ACC112 (cell line): ENCODE data around the gene DHRSX.
"Not testable (repeated sequence)": the region's sequence is repeated elsewhere in the genome, so short reads cannot be mapped to it uniquely, and the experiment has no call there.

Source experiments
- H2AFZ ChIP-seq: fragments of 200-600 bp; sonication (generic); one replicate; pipeline ENCODE4 v1.6.0; 2017; ENCODE audit warnings: antibody characterized with exemption, low read length; ENCODE audit not compliant: unreplicated experiment
- H3K27ac ChIP-seq: fragments of 200-600 bp; sonication (generic); 2 replicates; pipeline ENCODE4 v1.5.1; 2014; ENCODE audit warnings: low read depth, mild to moderate bottlenecking, antibody characterized with exemption, low read length, moderate library complexity
- H3K27me3 ChIP-seq: fragments of 200-600 bp; sonication (generic); 2 replicates; pipeline ENCODE4 v1.6.1; 2014; ENCODE audit warnings: mild to moderate bottlenecking, antibody characterized with exemption, low read length, moderate library complexity, mixed read lengths; ENCODE audit not compliant: insufficient read depth
- H3K36me3 ChIP-seq: fragments of 200-600 bp; sonication (generic); 2 replicates; pipeline ENCODE4 v1.6.1; 2016; ENCODE audit warnings: mild to moderate bottlenecking, antibody characterized with exemption, low read length, moderate library complexity, mixed read lengths; ENCODE audit not compliant: insufficient read depth
- H3K4me1 ChIP-seq: fragments of 200-600 bp; sonication (generic); one replicate; pipeline ENCODE4 v1.6.1; 2016; ENCODE audit warnings: low read length, mixed read lengths; ENCODE audit not compliant: insufficient read depth, unreplicated experiment, control insufficient read depth
- H3K4me3 ChIP-seq: fragments of 200-600 bp; sonication (generic); 2 replicates; pipeline ENCODE4 v1.5.1; 2014; ENCODE audit warnings: mild to moderate bottlenecking, low read depth, low read length
- H3K79me2 ChIP-seq: fragments of 200-600 bp; sonication (generic); one replicate; pipeline ENCODE4 v1.6.0; 2016; ENCODE audit warnings: low read length; ENCODE audit not compliant: control insufficient read depth, unreplicated experiment, insufficient read depth

Gene DHRSX

DNA sequence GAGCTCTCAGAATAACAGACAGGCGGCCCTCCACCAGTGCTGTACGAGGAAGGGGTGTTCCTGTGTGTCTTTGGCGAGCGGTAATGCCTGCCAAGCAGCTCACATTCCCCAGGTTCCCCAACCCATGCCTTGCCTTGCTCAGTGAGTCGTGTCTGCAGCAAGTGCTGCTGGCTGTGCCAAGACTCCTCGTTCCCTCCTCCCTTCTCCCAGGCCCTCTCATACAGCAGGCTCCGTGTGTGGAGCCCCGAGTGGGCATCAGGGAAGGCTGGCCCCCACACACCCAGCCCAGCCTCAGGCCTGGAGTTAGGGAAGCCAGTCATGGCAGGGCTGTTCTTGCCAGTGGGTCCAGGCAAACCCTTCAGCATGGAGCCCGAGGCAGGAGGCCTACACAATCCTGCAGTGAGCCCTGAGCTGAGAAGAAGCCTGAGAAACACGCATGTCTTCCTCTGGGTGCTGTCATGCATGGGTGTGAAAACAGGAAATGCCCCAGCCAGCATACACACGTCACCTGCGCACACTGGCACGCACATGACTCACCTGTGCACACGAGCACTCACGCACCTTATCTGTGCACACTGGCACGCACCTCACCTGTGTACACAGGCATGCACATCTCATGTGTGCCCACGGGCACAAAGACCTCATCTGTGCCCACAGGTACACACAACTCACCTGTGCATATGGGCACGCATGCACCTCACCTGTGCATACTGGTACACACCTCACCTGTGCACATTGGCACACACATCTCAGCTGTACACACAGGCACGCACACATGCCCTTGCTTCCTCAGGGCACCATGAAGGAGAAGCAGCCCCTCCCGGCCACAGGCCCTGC, 238.7 kb downstream of the DHRSX start:
- Histone ChIP-seq H2AFZ (no peak overlapping the region), H3K27me3 (no peaks in the 10 kb centered on the region), H3K27ac (no peak overlapping the region), H3K79me2 (no peaks in the 10 kb centered on the region), H3K4me1 (no peaks in the 10 kb centered on the region), H3K36me3 (peaks cover 10% of the 10 kb centered on the region; the same call in 1 of the 2 replicates), H3K4me3 (no peak overlapping the region)

DNA sequence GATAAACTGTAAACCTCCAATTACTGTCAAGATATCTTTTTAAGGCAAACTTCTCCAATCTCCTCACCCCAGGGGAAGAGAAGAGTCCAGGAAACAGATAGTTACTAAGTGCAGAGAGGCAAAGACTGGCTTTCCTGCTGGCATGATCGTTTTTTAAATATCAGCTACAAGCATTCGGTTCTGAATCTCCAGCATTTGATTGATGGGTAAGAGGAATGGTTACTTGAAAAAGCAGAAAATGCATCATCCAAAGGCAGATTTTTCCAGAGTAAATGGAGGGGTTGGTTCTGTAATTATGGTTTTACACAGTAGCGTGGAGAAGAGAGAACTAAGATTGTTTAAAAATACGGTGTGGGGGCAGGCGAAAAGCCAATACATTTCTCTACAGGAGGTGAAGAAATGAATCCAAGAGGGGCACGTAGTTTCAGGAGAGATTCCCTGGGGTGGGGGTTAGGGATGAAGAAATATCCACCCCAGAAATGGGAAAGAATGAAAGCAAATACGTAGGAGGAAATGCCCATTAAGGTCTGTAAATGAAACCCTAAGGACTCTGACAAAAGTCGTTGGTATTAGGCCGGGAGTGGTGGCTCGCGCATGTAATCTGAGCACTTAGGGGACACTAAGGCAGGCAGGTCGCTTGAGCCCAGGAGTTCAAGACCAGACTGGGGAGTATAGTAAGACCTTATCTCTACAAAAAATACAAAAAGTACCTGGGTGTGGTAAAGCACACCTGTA, 248.3 kb downstream of the DHRSX start:
- Histone ChIP-seq H3K79me2 (no peaks in the 10 kb centered on the region), H3K4me3 (no peak overlapping the region), H3K27me3 (no peaks in the 10 kb centered on the region), H3K27ac (no peak overlapping the region), H2AFZ (no peak overlapping the region), H3K36me3 (peaks cover 8% of the 10 kb centered on the region), H3K4me1 (no peaks in the 10 kb centered on the region)

DNA sequence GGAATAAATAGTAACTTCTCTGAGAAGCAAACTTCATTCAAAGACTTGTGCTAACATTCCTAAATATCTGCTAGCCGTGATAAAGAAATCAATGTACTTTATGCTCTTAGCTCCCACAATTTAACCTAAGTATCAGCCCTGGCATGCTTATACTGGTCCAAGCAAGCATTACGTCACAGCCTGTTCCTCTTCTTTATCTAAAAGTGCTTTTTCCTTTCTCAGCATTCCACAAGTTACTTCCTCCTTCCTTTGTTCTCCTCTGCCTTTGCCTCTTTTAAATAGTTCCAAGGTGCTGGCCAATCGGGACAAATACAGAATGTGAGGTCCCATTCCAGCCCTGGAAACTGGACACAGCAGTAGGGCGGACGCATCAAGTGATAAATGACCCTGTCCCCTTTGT, 249.6 kb downstream of the DHRSX start:
- Histone ChIP-seq H3K4me3 (no peak overlapping the region), H3K4me1 (no peaks in the 10 kb centered on the region), H3K27me3 (no peaks in the 10 kb centered on the region), H3K36me3 (peaks cover 8% of the 10 kb centered on the region), H3K27ac (no peak overlapping the region), H3K79me2 (no peaks in the 10 kb centered on the region), H2AFZ (no peak overlapping the region)

DNA sequence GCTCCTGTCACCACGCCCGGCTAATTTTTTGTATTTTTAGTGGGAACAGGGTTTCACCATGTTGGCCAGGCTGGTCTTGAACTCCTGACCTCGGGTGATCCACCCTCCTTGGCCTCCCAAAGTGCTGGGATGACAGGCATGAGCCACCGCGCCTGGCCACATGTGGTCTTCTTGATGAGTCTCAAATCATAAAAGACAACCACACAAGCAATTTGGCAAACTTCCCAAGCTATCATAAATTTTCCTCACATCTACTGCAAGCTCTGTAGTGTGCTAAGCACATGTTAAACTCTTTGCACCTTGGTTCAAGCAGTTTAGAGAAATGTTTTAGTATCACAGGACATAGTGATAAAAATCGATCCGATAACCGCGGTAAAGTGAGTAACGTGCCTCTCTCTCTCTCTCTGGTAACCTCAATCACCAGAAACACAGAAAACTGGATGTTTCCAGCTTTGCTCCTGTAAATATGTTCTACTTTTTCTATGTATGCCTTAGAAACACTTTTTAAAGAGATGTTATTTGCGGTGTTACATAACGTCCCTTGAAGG, 256.8 kb downstream of the DHRSX start:
- Histone ChIP-seq H3K27me3 (no peaks in the 10 kb centered on the region), H3K79me2 (no peaks in the 10 kb centered on the region), H3K4me3 (no peak overlapping the region), H3K36me3 (peaks cover 6% of the 10 kb centered on the region; the same call in 1 of the 2 replicates), H2AFZ (no peak overlapping the region), H3K4me1 (no peaks in the 10 kb centered on the region), H3K27ac (no peak overlapping the region)

DNA sequence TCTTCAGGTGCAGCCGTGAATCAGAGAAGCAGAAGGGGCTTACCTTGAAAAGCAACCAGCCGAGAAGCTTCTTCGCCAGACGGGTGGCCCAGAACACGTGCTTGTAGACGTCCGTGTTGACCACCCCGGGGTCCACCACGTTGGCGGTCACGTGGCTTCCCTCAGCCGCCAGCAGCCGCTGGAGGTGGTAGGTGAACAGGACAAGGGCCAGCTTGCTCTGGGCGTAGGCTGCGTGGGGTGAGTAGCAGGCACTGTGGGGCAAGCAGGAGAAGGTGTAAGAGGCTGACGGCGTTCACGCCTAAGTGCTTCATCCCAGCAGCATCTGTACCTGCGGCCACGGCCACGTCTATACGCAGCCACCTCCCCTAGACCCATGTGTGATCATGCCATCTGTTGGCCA, 257.8 kb downstream of the DHRSX start:
- no peak overlapping the region for H3K27ac ChIP-seq
- H2AFZ ChIP-seq = no peak overlapping the region
- H3K79me2 ChIP-seq = no peaks in the 10 kb centered on the region
- peaks cover 9% of the 10 kb centered on the region; the same call in 1 of the 2 replicates for H3K36me3 ChIP-seq
- no peak overlapping the region for H3K4me3 ChIP-seq
- H3K4me1 ChIP-seq = no peaks in the 10 kb centered on the region
- no peaks in the 10 kb centered on the region for H3K27me3 ChIP-seq

DNA sequence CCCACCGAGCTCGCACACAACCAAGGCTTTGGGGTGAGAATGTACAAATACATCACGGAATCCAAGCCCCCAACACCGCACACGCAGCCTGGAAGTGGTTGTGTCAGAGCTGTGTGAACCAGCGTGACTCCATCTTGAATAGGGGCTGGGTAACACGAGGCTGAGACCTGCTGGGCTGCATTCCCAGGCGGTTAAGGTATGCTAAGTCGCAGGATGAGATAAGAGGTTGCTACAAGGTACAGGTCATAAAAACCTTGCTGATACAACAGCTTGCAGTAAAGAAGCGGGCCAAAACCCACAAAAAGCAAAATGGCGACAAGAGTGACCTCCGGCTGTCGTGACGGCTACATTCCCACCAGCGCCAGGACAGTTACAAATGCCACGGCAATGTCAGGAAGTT, 258.4 kb downstream of the DHRSX start:
- no peaks in the 10 kb centered on the region for H3K27me3 ChIP-seq
- H3K36me3 ChIP-seq = peaks cover 9% of the 10 kb centered on the region; the same call in 1 of the 2 replicates
- H3K79me2 ChIP-seq = no peaks in the 10 kb centered on the region
- no peak overlapping the region for H2AFZ ChIP-seq
- H3K4me3 ChIP-seq = no peak overlapping the region
- H3K4me1 ChIP-seq = no peaks in the 10 kb centered on the region
- H3K27ac ChIP-seq = no peak overlapping the region

DNA sequence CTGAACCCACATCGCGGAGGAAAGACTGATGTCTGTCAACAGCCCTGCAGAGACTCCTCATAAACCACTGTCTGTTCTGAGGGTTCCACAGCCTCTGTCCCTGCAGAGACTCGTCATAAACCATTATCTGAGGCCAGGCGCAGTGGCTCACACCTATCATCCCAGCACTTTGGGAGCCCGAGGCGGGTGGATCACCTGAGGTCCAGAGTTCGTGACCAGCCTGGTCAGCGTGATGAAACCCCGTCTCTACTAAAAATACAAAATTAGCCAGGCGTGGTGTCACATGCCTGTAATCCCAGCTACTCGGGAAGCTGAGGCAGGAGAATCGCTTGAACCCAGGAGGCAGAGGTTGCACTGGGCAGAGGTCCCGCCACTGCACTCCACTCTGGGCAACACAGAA, 259.3 kb downstream of the DHRSX start:
- not testable (repeated sequence) for H3K27ac ChIP-seq, H3K27me3 ChIP-seq, H3K79me2 ChIP-seq, H2AFZ ChIP-seq, H3K36me3 ChIP-seq, H3K4me1 ChIP-seq, H3K4me3 ChIP-seq

DNA sequence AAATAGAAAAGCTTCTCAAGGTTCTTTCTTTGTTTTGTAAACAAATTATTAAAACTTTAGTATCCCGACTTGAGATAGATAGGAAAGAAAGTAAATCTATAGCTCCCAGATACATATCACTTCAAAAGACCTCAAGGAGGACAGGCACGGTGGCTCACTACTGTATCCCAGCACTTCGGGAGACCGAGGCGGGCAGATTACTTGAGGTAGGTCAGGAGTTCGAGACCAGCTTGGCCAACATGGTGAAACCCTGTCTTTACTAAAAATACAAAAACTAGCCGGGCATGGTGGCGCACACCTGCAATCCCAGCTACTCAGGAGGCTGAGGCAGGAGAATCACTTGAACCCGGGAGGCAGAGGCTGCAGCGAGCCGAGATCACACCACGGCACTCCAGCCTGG, 260.0 kb downstream of the DHRSX start:
- H3K4me3 ChIP-seq, H3K79me2 ChIP-seq: not testable (repeated sequence)

DNA sequence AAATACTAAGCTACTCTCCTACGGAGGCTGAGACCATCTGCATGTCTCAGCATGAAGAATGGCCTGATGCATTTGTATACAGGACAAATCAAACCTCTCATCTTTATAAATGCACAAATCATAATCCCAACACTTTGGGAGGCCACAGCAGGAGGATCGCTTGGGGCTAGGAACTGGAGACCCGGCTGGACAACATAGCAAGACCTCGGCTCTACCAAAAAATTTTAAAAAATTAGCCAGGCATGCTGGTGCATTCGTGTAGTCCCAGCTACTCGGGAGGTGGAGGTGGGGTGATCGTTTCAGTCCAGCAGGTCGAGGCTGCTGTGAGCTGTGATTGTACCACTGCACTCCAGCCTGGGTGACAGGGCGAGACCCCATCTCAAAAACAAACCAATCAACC, 262.8 kb downstream of the DHRSX start:
- Histone ChIP-seq H3K4me3 (no peak overlapping the region), H2AFZ (no peak overlapping the region), H3K4me1 (no peaks in the 10 kb centered on the region), H3K36me3 (peaks cover 8% of the 10 kb centered on the region; the same call in 1 of the 2 replicates), H3K27me3 (no peaks in the 10 kb centered on the region), H3K27ac (no peak overlapping the region), H3K79me2 (no peaks in the 10 kb centered on the region)

More for the DNA sequence above, 260.0 kb downstream of the DHRSX start:
- not testable (repeated sequence) for H3K27me3 ChIP-seq, H2AFZ ChIP-seq, H3K4me1 ChIP-seq, H3K27ac ChIP-seq, H3K36me3 ChIP-seq

DNA sequence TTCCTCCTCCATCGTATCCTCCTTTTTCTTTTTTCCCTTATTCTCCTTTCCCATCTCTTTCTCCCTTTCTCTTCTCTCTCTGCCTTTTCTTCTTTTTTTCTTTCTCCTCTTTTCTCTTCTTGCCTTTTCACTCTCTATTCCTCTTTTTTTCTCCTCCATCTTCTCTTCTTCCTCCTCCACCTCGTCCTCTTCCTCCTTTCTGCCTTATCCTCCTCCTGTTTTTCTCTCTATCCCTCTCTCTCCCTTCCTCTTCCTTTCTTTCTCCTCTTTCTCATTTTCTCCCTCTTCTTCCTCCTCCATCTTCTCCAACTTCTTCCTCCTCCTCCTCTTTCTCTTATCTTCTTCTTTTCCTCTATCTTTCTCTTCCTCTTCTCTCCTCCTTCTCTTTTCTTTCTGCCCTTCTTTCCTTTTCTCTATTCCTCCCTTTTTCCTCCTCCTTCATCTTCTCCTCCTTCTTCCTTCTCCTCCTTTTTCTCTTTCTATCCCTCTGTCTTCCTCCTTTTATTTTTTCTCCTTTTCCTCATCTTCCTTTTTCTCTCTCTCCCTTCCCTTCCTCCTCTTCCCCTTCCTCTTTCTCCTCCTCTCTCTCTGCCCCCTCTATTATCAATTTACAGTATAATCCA, 269.1 kb downstream of the DHRSX start:
- no peaks in the 10 kb centered on the region for H3K27me3 ChIP-seq
- H3K27ac ChIP-seq = no peak overlapping the region
- no peak overlapping the region for H3K4me3 ChIP-seq
- H3K79me2 ChIP-seq = no peaks in the 10 kb centered on the region
- no peaks in the 10 kb centered on the region for H3K4me1 ChIP-seq
- H3K36me3 ChIP-seq = peaks cover 12% of the 10 kb centered on the region; the same call in 1 of the 2 replicates
- H2AFZ ChIP-seq = no peak overlapping the region
